Fibroblast of pulmonary artery (primary cell): Measurements from ENCODE around the gene HYPK.
"Not testable (repeated sequence)": the region's sequence is repeated elsewhere in the genome, so short reads cannot be mapped to it uniquely, and the experiment has no call there.

Experiments used
- DNase-seq: peaks from one replicate; pipeline ENCODE4 v3.0.0-alpha.2; 2010; ENCODE audit warnings: low read depth
- H3K4me3 ChIP-seq: replicated peaks from 2 replicates; pipeline ENCODE4 v1.5.1; 2011; ENCODE audit warnings: low read depth, mild to moderate bottlenecking, control low read depth, low read length, moderate library complexity
- CTCF ChIP-seq: IDR thresholded peaks from 2 replicates; pipeline ENCODE4 v1.5.1; 2011; ENCODE audit warnings: mild to moderate bottlenecking, control low read depth, low read length, inconsistent platforms; ENCODE audit errors: missing control alignments

The HYPK gene

GRCh38 chr15:43808960-43809678 is 8.7 kb downstream of the HYPK start:
- TF ChIP-seq CTCF = no peak
- no peak for DNase-seq
- no peak overlapping the region for H3K4me3 ChIP-seq

GRCh38 chr15:43815064-43815463 is 14.7 kb downstream of the HYPK start:
- not testable (repeated sequence) for H3K4me3 ChIP-seq, DNase-seq

GRCh38 chr15:43821505-43821904 is 21.1 kb downstream of the HYPK start:
- DNase-seq = no peak
- H3K4me3 ChIP-seq = no peak overlapping the region
- TF ChIP-seq CTCF = no peak

GRCh38 chr15:43824302-43825246 is 24.2 kb downstream of the HYPK start, which contains the start of gene MFAP1:
Gene MFAP1 (minus strand): TSS chr15:43824690. CDS start chr15:43824569, 121 bp downstream.
- no peak for TF ChIP-seq CTCF

GRCh38 chr15:43825305-43825704 is 24.9 kb downstream of the HYPK start:
- not testable (repeated sequence) for H3K4me3 ChIP-seq, DNase-seq

More at GRCh38 chr15:43824302-43825246, 24.2 kb downstream of the HYPK start, which contains the start of gene MFAP1:
- H3K4me3 ChIP-seq = peak within 1 kb of the TSS; percentile 88
- peak; percentile 99 for DNase-seq

- H3K4me3 ChIP-seq = peak overlapping the region; percentile 69
- DNase-seq = no peak
- no peak for TF ChIP-seq CTCF
These were observed 25.7 kb downstream of the HYPK start for GRCh38 chr15:43826029-43826507.

GRCh38 chr15:43826508-43827341 is 26.3 kb downstream of the HYPK start, which contains the start of gene WDR76:
Gene WDR76 (plus strand): TSS chr15:43827002. CDS start chr15:43827033, 31 bp downstream.
- TF ChIP-seq CTCF = no peak
- DNase-seq = peak; percentile 77
- peak within 1 kb of the TSS; percentile 69 for H3K4me3 ChIP-seq
